Vagina (tissue), 2 donors: ENCODE data around the gene KPTN.

Experiments
- CTCF ChIP-seq, 3 experiments: fragments of 450-650 bp in 2 of 3; fragments of 200-600 bp in 1 of 3; sonication (generic) in 1 of 3; IDR thresholded peaks; one replicate each; pipeline ENCODE4 v1.5.1; 2017 to 2019; ENCODE audit warnings: antibody characterized with exemption in 3 of 3, mild to moderate bottlenecking in 2 of 3, moderate library complexity in 2 of 3
- POLR2A ChIP-seq, 2 donors: fragments of 450-650 bp; IDR thresholded peaks; one replicate each; pipeline ENCODE4 v1.6.1; 2017; ENCODE audit warnings: antibody characterized with exemption in 2 of 2, mild to moderate bottlenecking in 2 of 2, moderate library complexity in 2 of 2
- POLR2AphosphoS5 ChIP-seq, 2 donors: sonication (generic); formaldehyde crosslinking; IDR thresholded peaks; one replicate each; pipeline ENCODE4 v1.9.0; 2017; ENCODE audit warnings: antibody characterized with exemption in 2 of 2, mild to moderate bottlenecking in 2 of 2, low read depth in 1 of 2; ENCODE audit not compliant: insufficient read depth in 1 of 2

GRCh38 chr19:47490031-47490430 is 6.0 kb upstream of the KPTN start:
- TF ChIP-seq CTCF (IDR thresholded peaks at IDR 0.05): no peak
- no peak for TF ChIP-seq POLR2AphosphoS5 (IDR thresholded peaks at IDR 0.05; ENCODE audit: insufficient read depth in 1 of 2, low read depth in 1 of 2)
- no peak for TF ChIP-seq POLR2A (IDR thresholded peaks at IDR 0.05)
